ENCODE data around the gene TPRG1L. TPM values are rescaled to one million over a fixed set of nuclear protein-coding genes. Genes with fewer than 3 reads are reported as not detected.
"Not testable (repeated sequence)": the region's sequence is repeated elsewhere in the genome, so short reads cannot be mapped to it uniquely, and the experiment has no call there.

TPRG1L gene
- 40.4 TPM for polyA plus RNA-seq (ENCODE audit: insufficient read length)
- long read RNA-seq, donor 1, transcript TPRG1L-202 (5 exons, 2,414 nt), result major isoform, 35 of 40 reads
- long read RNA-seq, donor 1, partial matches to known transcripts, result 5 of 40 reads
- long read RNA-seq, donor 1, other reads (novel, unspliced or antisense), result 0 of 40 reads
- long read RNA-seq, donor 2, transcript TPRG1L-202 (5 exons, 2,414 nt), result major isoform, 23 of 23 reads
- long read RNA-seq, donor 2, partial matches to known transcripts, result 0 of 23 reads
- long read RNA-seq, donor 2, other reads (novel, unspliced or antisense), result 0 of 23 reads
- long read RNA-seq, donor 3, transcript TPRG1L-202 (5 exons, 2,414 nt), result major isoform, 15 of 15 reads
- long read RNA-seq, donor 3, partial matches to known transcripts, result 0 of 15 reads
- long read RNA-seq, donor 3, other reads (novel, unspliced or antisense), result 0 of 15 reads
- long read RNA-seq, donor 4, result 0 reads
- long read RNA-seq, donor 5, transcript TPRG1L-202 (5 exons, 2,414 nt), result major isoform, 28 of 28 reads
- long read RNA-seq, donor 5, partial matches to known transcripts, result 0 of 28 reads
- long read RNA-seq, donor 5, other reads (novel, unspliced or antisense), result 0 of 28 reads
- long read RNA-seq, donor 6, transcript TPRG1L-202 (5 exons, 2,414 nt), result major isoform, 26 of 41 reads
- long read RNA-seq, donor 6, partial matches to known transcripts, result 15 of 41 reads
- long read RNA-seq, donor 6, other reads (novel, unspliced or antisense), result 0 of 41 reads
- long read RNA-seq, donor 7, transcript TPRG1L-202 (5 exons, 2,414 nt), result major isoform, 34 of 34 reads
- long read RNA-seq, donor 7, partial matches to known transcripts, result 0 of 34 reads
- long read RNA-seq, donor 7, other reads (novel, unspliced or antisense), result 0 of 34 reads
- long read RNA-seq, donor 8, transcript TPRG1L-202 (5 exons, 2,414 nt), result major isoform, 10 of 10 reads
- long read RNA-seq, donor 8, partial matches to known transcripts, result 0 of 10 reads
- long read RNA-seq, donor 8, other reads (novel, unspliced or antisense), result 0 of 10 reads

DNA sequence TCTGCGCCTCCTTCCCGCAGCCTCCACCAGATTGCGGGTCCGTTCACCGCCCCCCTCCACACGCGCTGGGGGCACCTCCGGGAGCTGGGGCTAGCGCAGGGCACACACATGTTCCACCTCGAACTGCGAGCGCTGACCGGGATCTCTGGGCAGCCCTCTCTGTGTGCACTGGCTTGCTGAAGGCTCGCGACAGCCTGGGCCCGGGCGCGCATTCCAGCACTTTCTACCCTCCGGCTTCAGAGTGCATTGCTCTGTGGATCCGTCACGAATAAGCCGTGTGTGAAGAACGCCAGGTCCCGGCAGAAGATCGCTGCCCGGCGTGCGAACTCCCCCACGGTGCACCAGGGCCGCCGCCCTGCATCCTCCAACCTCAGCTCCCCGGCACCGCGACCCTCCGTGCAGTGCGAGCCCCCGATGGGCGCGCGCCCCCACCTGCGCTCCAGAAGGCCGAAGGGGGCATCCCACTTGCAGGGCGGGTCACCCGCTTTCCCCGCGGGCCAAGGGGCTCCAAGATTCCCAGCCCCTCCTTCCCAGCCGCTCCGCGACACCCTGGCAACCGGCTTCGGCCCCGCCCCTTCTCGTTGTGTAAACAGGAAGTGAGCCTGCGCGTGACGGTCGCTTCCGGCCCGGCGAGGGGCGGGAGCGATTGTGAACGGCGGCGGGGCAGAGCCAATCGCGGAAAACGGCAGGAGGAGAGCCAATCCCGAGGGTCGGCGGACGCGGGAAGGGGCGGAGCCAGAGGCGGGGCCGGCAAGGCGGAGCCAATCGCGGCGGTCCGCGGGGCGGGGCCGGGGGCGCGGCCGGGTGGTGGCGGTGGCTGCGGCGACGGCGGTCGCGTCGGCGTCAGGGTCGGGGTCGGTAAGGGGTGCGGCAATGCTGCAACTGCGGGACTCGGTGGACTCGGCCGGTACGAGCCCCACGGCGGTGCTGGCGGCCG is at the start of gene TPRG1L:
Gene TPRG1L, plus strand, starts transcription at position 816 of the 937 bp plus-strand sequence. Its CDS starts 58 bp downstream, at position 874.
- DNase-seq, result peak; percentile 97

- not testable (repeated sequence) for DNase-seq
Observed at GRCh38 chr1:3575515-3575914, 49.3 kb upstream of the TPRG1L start.

GRCh38 chr1:3575993-3576392 is 48.8 kb upstream of the TPRG1L start:
- no peak for DNase-seq

DNA sequence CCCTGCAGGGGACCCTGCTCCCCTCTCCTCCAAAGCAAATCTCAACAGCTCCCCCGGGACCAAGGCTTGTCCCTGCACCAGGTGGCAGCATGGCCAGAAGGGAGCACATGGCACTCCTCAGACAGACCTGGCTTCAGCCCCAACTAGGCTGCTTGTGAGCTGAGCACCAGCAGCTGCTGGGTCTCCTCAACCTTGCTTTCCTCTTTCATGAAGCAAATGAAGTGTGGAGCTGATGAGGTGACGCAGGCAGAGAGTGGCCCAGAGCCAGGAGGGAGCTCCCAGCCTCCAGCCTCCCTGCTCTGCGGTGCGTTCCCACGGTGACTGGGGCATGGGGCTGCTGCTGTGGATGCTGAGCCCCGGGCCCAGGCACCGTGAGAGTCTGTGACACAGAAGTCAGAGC is 47.5 kb upstream of the TPRG1L start:
- no peak for DNase-seq

DNA sequence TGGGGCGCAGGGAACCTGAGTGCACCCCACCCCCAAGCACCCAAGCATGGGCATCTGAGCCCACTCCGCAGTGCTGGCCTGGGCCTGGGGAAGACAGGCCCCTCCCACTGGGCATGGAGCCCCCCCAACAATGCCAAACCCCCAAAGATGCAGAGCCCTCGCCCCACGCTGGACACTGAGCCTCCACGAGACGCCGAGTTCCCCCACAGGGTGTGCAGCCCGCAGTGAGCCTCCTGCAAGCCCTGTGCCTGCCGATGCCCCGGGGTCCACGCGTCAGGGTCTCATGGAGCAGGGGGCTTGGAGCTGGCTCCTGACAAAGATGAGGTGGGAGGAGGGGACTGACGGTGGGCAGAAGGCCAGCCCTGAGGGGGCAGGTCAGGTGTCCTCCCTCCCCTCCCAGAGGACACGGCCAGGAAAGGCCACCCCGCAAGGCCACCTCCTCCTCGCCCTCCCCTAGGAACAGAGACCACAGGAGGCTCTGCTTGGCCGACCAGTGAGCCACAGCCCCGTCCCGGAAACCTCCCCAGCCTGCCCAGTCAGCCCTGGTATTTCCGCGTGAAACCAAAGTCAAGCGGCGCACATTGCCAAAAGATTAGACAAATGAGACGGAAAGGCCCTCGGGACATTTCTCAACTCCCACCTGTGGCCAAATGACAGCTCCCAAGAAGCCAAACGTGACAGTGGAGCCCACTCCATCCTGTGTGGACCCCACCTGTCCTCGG is 46.9 kb upstream of the TPRG1L start:
- DNase-seq, result no peak

DNA sequence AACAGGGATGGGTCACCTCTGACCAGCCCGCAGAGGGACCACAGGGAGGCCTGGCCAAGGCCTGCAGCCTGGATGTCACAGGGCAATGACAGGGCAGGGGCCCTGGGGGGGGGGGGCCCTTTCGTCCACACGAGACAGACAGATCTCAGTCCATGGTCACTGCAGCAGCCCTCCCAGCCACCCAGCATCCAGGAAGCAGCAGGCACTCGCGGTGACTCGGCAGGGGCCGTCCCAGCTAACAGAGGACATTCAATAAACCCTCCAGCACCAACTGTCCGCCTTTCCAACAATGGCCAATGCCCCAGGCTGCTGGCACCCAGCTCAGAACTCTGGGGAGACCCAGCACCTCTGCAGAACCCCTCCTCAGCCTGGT is 46.4 kb upstream of the TPRG1L start:
- DNase-seq, result no peak

- DNase-seq, result no peak
Observed at GRCh38 chr1:3578906-3579305, 45.9 kb upstream of the TPRG1L start.

DNA sequence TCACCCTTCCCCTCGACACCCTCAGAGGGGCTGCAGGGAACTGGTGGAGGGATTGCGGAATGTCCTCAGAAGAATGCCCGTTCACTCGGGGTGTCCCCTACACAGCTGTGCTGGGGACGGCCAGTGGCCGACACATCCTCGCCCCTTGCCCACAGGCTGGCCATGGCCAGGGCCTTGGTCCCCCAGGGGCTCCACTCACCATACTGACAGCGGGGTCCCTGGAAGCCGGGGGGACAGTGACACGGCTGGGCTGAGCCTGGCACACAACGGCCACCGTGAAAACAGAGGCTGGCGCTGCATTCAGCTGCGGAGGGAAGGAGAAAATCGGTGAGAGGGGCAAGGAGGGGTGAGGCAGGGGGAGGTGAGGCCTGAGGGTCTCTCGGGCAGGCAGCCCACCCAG is 45.2 kb upstream of the TPRG1L start:
- no peak for DNase-seq

- DNase-seq, result no peak
Observed at GRCh38 chr1:3580231-3580630, 44.6 kb upstream of the TPRG1L start.

- DNase-seq, result no peak
Observed at GRCh38 chr1:3581296-3582036, 43.3 kb upstream of the TPRG1L start.

DNA sequence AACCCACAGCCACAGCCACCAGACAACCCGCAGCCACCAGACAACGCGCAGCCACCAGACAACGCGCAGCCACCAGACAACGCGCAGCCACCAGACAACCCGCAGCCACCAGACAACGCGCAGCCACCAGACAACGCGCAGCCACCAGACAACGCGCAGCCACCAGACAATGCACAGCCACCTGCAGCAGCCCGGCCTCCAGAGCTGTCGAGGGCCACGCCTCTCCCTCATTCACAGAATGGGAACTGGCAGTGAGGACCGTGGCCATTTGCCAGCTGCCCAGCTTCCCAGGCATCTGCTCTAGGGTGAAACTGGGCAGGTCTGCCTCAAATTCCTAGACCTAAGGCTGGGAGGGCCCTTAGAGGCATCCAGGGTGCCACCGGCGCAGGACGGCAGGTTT is 41.1 kb upstream of the TPRG1L start:
- DNase-seq, result not testable (repeated sequence)

- no peak for DNase-seq
Observed at GRCh38 chr1:3584915-3585314, 39.9 kb upstream of the TPRG1L start.

GRCh38 chr1:3585353-3585868 is 39.4 kb upstream of the TPRG1L start:
- not testable (repeated sequence) for DNase-seq

DNA sequence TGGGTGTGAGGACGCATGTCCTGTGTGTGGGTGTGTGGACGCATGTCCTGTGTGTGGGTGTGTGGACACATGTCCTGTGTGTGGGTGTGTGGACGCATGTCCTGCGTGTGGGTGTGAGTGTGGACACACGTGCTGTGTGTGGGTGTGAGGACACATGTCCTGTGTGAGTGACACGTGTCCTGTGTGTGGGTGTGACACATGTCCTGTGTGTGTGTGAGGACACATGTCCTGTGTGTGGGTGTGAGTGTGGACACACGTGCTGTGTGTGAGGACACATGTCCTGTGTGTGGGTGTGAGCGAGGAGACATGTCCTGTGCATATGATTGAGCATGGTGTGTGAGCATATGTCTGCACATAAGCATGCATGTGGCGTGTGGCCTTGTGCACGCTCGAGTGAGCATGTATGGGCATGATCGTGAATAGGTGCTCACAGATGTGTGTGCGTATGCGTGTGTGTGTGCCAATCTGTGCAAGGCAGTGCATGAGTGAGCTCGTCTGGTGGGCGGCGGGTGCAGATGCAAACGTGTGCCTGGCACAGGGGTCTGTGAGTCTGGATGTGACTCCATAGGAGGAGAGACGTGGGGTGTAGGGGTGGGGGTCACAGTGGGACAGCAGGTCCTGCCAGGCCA is 38.8 kb upstream of the TPRG1L start:
- DNase-seq, result no peak

- DNase-seq, result no peak
Observed at GRCh38 chr1:3586986-3587759, 37.6 kb upstream of the TPRG1L start.

DNA sequence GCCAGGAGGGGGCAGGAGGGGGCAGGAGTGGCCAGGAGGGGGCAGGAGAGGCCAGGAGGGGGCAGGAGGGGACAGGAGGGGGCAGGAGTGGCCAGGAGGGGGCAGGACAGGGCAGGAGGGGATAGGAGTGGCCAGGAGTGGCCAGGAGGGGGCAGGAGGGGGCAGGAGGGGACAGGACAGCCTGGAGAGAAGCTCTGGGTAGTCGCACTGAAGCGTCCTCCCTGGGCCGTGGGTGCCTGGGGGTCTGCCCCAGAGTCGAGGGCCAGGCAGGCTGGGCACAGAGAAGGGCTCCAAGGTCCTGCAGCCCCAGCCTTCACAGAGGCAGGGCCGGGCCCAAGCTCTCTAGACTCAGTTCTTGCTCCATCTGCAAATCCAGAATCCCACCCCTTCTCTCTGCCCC is 36.4 kb upstream of the TPRG1L start:
- DNase-seq, result no peak

DNA sequence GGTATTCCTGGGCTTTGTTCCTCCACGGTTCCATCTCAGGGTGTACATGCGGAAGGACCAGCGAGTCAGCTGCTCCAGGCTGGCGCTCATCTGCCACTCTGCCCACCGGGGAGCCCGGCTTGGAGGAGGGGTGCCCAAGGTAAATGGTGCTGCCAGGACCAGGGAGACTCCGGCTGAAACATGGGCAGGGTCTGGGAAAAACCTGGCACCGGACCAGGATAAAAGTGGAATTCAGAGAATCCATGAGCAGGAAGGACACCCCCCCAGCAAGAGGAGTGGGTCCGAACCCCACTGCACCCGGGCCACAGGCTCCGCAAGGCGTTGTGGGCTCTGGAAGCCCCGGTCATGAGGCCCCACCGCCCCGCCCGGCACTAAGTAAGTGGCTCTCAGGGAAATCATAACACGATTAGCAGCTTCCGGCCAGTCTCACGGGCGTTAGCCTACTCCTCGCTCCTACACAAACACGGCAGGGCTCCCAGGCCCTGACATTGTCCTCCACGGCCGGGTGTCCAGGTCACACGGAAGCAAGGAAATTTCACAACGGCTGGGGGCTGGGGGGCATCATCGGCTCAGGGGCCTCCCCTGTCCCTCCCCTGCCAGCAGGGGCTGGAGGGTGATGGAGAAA is 34.6 kb upstream of the TPRG1L start:
- DNase-seq, result no peak
